Smooth muscle cell (in vitro differentiated cells): ENCODE measurements around the gene TMEM92. TPM values are rescaled to one million over a fixed set of nuclear protein-coding genes. Genes with fewer than 3 reads are reported as not detected.

Experiments
- DNase-seq: peaks from one replicate; lab custom pipeline; 2025; ENCODE audit not compliant: unreplicated experiment; lab: John Stamatoyannopoulos, UW
- H2AFZ ChIP-seq: fragments of 200-600 bp; sonication (generic); 2 replicates; pipeline ENCODE4 v1.6.0; 2016; ENCODE audit warnings: antibody characterized with exemption, low read depth, mild to moderate bottlenecking
- H3F3A ChIP-seq: fragments of 200-600 bp; sonication (generic); 2 replicates; pipeline ENCODE4 v1.6.0; 2017; ENCODE audit warnings: antibody characterized with exemption, low read depth
- H3K27ac ChIP-seq: fragments of 200-600 bp; sonication (generic); 2 replicates; pipeline ENCODE4 v1.5.1; 2016; ENCODE audit warnings: low read depth, mild to moderate bottlenecking
- H3K27me3 ChIP-seq: fragments of 200-600 bp; sonication (generic); 2 replicates; pipeline ENCODE4 v1.6.1; 2016; ENCODE audit warnings: low read depth, mild to moderate bottlenecking
- H3K36me3 ChIP-seq: fragments of 200-600 bp; sonication (generic); 2 replicates; pipeline ENCODE4 v1.5.1; 2016; ENCODE audit warnings: low read depth
- H3K4me1 ChIP-seq: fragments of 200-600 bp; sonication (generic); 2 replicates; pipeline ENCODE4 v1.5.1; 2016; ENCODE audit warnings: low read depth
- H3K4me2 ChIP-seq: fragments of 200-600 bp; sonication (generic); 2 replicates; pipeline ENCODE4 v1.6.0; 2016; ENCODE audit warnings: mild to moderate bottlenecking
- H3K4me3 ChIP-seq: fragments of 200-600 bp; sonication (generic); 2 replicates; pipeline ENCODE4 v1.5.1; 2016; ENCODE audit warnings: mild to moderate bottlenecking
- H3K79me2 ChIP-seq: fragments of 200-600 bp; sonication (generic); 2 replicates; pipeline ENCODE4 v1.6.0; 2016; ENCODE audit warnings: low read depth, mild to moderate bottlenecking
- H3K9ac ChIP-seq: fragments of 200-600 bp; sonication (generic); 2 replicates; pipeline ENCODE4 v1.6.0; 2016; ENCODE audit warnings: low read depth
- H3K9me3 ChIP-seq: fragments of 200-600 bp; sonication (generic); replicated peaks from 2 replicates; pipeline ENCODE4 v1.5.1; 2016; ENCODE audit warnings: low read depth
- H4K20me1 ChIP-seq: fragments of 200-600 bp; sonication (generic); 2 replicates; pipeline ENCODE4 v1.6.0; 2016; ENCODE audit warnings: low read depth
- WGBS: methylation state at CpG from one replicate; pipeline ENCODE4 v1.1.7; 2016; ENCODE audit warnings: low lambda C conversion rate; 5-methylcytosine and 5-hydroxymethylcytosine counted together
- polyA plus RNA-seq: library from polyadenylated mRNA; unstranded; fragments of >200 nt; fragmentation: Nextera tagmentation; extraction: Ambion mirVana; gene quantifications from 2 replicates; pipeline ENCODE4 v1.2.1, GENCODE V29; 2016
- total RNA-seq: library from RNA; depleted of rRNA; stranded (reverse); fragments of >200 nt; gene quantifications from 2 replicates; pipeline ENCODE4 v1.2.3, GENCODE V29; 2014
- TF ChIP-seq, protein P1 (sequence below): fragments of 200-600 bp; sonication (generic); IDR thresholded peaks from 2 replicates; pipeline ENCODE4 v1.5.1; 2017; ENCODE audit warnings: borderline replicate concordance, mild to moderate bottlenecking, antibody characterized with exemption; ENCODE audit not compliant: insufficient read depth, poor library complexity, severe bottlenecking

The TMEM92 gene
- total and polyA plus RNA-seq, 2 experiments from 2014 or later = 4.8 to 7.4 TPM

DNA sequence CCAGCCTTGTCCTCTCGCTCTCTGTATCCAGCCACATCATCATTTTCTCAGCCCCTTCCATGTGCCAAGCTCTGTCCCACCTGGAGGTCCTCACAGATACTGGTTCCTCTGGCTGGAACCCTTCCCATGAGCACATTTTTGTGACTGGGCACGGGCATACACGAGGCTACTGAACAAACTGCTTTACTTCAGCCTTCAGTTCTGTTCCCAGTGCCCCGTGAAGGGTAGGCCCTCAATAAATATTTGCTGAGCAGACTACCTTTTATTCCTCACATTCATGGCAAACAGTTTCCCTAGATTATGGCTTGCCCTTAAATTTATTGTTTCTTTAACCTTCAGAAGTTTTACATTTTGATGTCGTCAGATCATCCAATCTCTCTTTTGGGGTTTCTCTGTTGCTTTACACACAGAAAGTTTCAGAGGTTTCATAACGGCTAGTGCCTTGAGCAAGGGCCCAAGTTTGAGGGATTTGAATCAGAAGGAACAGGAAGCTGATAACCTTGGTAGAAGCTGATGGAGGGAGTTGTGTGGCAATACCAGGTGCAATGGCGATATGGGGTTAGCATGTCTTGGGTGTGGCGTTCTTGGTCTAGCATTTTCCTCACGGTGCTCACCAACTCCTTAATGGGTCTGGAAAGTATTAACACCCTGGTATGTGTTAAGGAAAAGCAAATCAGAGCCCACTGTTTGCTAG is 27.8 kb downstream of the TMEM92 start:
- H4K20me1 ChIP-seq = no peaks in the 10 kb centered on the region
- peaks cover 9% of the 10 kb centered on the region for H3K4me1 ChIP-seq
- H3K27ac ChIP-seq = no peak overlapping the region
- WGBS = 93% methylated on average over 9 of the region's 9 CpGs
- H3K36me3 ChIP-seq = no peaks in the 10 kb centered on the region
- H3K4me3 ChIP-seq = no peak overlapping the region
- H3K4me2 ChIP-seq = no peak overlapping the region
- no peaks in the 10 kb centered on the region for H3K79me2 ChIP-seq
- no peak for DNase-seq
- H2AFZ ChIP-seq = no peak overlapping the region
- no peaks in the 10 kb centered on the region for H3K9me3 ChIP-seq
- H3F3A ChIP-seq = no peaks in the 10 kb centered on the region
- H3K9ac ChIP-seq = no peak overlapping the region
- TF ChIP-seq, protein P1, sequence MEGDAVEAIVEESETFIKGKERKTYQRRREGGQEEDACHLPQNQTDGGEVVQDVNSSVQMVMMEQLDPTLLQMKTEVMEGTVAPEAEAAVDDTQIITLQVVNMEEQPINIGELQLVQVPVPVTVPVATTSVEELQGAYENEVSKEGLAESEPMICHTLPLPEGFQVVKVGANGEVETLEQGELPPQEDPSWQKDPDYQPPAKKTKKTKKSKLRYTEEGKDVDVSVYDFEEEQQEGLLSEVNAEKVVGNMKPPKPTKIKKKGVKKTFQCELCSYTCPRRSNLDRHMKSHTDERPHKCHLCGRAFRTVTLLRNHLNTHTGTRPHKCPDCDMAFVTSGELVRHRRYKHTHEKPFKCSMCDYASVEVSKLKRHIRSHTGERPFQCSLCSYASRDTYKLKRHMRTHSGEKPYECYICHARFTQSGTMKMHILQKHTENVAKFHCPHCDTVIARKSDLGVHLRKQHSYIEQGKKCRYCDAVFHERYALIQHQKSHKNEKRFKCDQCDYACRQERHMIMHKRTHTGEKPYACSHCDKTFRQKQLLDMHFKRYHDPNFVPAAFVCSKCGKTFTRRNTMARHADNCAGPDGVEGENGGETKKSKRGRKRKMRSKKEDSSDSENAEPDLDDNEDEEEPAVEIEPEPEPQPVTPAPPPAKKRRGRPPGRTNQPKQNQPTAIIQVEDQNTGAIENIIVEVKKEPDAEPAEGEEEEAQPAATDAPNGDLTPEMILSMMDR = no peak
- H3K27me3 ChIP-seq = no peaks in the 10 kb centered on the region

DNA sequence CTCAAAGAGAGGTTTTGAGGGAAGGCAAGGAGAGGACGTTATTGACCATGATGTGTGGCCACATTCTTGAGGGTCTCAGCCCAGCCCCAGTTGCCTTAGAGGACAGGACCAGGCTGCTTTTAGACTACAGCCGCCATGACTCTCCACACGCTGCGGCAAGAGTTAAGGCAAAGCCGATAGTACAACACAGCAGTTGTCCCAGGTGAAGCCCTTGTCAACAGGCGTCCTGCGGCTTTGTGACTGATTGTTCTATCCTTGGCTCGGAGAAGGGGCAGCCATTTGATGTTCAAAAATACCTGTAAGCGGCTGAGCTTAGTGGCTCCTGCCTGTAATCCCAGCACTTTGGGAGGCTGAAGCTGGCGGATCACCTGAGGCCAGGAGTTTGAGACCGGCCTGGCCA is 28.8 kb downstream of the TMEM92 start:
- no peak overlapping the region for H3K9ac ChIP-seq
- H3K27me3 ChIP-seq = no peaks in the 10 kb centered on the region
- peaks cover 9% of the 10 kb centered on the region for H3K4me1 ChIP-seq
- no peak overlapping the region for H3K4me3 ChIP-seq
- no peaks in the 10 kb centered on the region for H4K20me1 ChIP-seq
- TF ChIP-seq, protein P1 = no peak
- no peak for DNase-seq
- no peak overlapping the region for H2AFZ ChIP-seq
- H3F3A ChIP-seq = no peaks in the 10 kb centered on the region
- H3K9me3 ChIP-seq = no peaks in the 10 kb centered on the region
- no peak overlapping the region for H3K4me2 ChIP-seq
- no peaks in the 10 kb centered on the region for H3K36me3 ChIP-seq
- 96% methylated on average over 11 of the region's 11 CpGs for WGBS
- no peak overlapping the region for H3K27ac ChIP-seq
- H3K79me2 ChIP-seq = no peaks in the 10 kb centered on the region

GRCh38 chr17:50303596-50303995 is 29.3 kb downstream of the TMEM92 start:
- WGBS = 87% methylated on average over 4 of the region's 4 CpGs
- no peak overlapping the region for H3K9ac ChIP-seq
- no peaks in the 10 kb centered on the region for H3K27me3 ChIP-seq
- H3K4me1 ChIP-seq = peaks cover 9% of the 10 kb centered on the region
- no peaks in the 10 kb centered on the region for H3K79me2 ChIP-seq
- TF ChIP-seq, protein P1 = no peak
- no peaks in the 10 kb centered on the region for H3K9me3 ChIP-seq
- no peak overlapping the region for H3K4me3 ChIP-seq
- H3F3A ChIP-seq = no peaks in the 10 kb centered on the region
- DNase-seq = no peak
- H4K20me1 ChIP-seq = no peaks in the 10 kb centered on the region
- H3K36me3 ChIP-seq = no peaks in the 10 kb centered on the region
- H3K27ac ChIP-seq = no peak overlapping the region
- H2AFZ ChIP-seq = no peak overlapping the region
- H3K4me2 ChIP-seq = no peak overlapping the region

- Histone ChIP-seq H3K4me3 (no peak overlapping the region), H3K36me3 (no peaks in the 10 kb centered on the region), H3K79me2 (no peaks in the 10 kb centered on the region), H4K20me1 (no peaks in the 10 kb centered on the region), H3K27ac (peak overlapping the region; percentile 81), H3K4me1 (peaks cover 9% of the 10 kb centered on the region), H3K9me3 (no peaks in the 10 kb centered on the region), H3K27me3 (no peaks in the 10 kb centered on the region), H3K4me2 (peak overlapping the region; percentile 55), H3F3A (no peaks in the 10 kb centered on the region), H3K9ac (peak overlapping the region; percentile 36), H2AFZ (peak overlapping the region; percentile 58)
- DNase-seq = no peak
- WGBS = 33% methylated on average over 7 of the region's 7 CpGs
- TF ChIP-seq, protein P1 = no peak
Measured at GRCh38 chr17:50304781-50305404, 30.6 kb downstream of the TMEM92 start.
